Adrenal gland (tissue), 5 donors: ENCODE results near the gene PALM.

ENCODE experiments used
- CTCF ChIP-seq, 6 experiments: fragments of 450-650 bp in 4 of 6; fragments of 200-600 bp in 2 of 6; sonication (generic) in 1 of 6; IDR thresholded peaks; 1 replicate in 5 of 6; 2 replicates in 1 of 6; pipeline versions ENCODE4 v1.5.1 to v1.8.0; 2016 to 2021; ENCODE audit warnings: antibody characterized with exemption in 6 of 6, mild to moderate bottlenecking in 2 of 6, moderate library complexity in 1 of 6
- POLR2A ChIP-seq, 2 donors: fragments of 450-650 bp; IDR thresholded peaks; one replicate each; pipeline ENCODE4 v1.6.1; 2017; ENCODE audit warnings: antibody characterized with exemption in 2 of 2, mild to moderate bottlenecking in 2 of 2, moderate library complexity in 1 of 2
- donor health status: DM: no; HTN: no; CAD: no.

- TF ChIP-seq CTCF (IDR thresholded peaks at IDR 0.05) (no peak), POLR2A (IDR thresholded peaks at IDR 0.05) (no peak)
Measured at GRCh38 chr19:769616-770015, 60.9 kb downstream of the PALM start.
